Gastrocnemius medialis (tissue), 4 donors: ENCODE results near the gene FDPS.

Experiments used
- POLR2A ChIP-seq, 2 donors: fragments of 450-650 bp; IDR thresholded peaks; one replicate each; pipeline ENCODE4 v1.6.1; 2017; ENCODE audit warnings: antibody characterized with exemption in 2 of 2, mild to moderate bottlenecking in 2 of 2, moderate library complexity in 2 of 2
- TF ChIP-seq, protein P1 (sequence below), 5 experiments: fragments of 450-650 bp in 3 of 5; fragments of 200-600 bp in 2 of 5; sonication (generic) in 2 of 5; IDR thresholded peaks in 4 of 5; conservative IDR thresholded peaks in 1 of 5; 1 replicate in 4 of 5; 2 replicates in 1 of 5; pipeline ENCODE4 v1.5.1; 2016 to 2019; ENCODE audit warnings: antibody characterized with exemption in 5 of 5, mild to moderate bottlenecking in 3 of 5, moderate library complexity in 3 of 5

DNA sequence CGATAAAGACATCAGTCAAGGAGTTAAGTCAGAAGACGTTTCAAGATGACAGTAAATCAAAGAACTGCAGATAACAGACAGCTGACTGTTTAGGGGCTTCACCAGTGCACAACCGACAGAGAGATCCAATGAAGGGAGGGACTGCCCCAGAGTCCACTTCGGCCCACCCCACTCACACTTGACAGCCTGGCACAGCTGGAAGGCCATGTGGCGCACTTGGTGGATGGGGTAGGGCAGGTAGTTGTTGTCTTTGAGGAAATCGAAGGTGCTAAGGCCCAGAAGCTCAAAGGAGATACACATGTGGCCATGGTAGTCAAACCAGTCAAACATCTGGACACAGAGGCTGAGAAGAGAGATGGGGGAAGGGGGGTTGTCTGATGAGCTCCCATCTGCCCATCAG, 42.1 kb upstream of the FDPS start:
- TF ChIP-seq, protein P1, sequence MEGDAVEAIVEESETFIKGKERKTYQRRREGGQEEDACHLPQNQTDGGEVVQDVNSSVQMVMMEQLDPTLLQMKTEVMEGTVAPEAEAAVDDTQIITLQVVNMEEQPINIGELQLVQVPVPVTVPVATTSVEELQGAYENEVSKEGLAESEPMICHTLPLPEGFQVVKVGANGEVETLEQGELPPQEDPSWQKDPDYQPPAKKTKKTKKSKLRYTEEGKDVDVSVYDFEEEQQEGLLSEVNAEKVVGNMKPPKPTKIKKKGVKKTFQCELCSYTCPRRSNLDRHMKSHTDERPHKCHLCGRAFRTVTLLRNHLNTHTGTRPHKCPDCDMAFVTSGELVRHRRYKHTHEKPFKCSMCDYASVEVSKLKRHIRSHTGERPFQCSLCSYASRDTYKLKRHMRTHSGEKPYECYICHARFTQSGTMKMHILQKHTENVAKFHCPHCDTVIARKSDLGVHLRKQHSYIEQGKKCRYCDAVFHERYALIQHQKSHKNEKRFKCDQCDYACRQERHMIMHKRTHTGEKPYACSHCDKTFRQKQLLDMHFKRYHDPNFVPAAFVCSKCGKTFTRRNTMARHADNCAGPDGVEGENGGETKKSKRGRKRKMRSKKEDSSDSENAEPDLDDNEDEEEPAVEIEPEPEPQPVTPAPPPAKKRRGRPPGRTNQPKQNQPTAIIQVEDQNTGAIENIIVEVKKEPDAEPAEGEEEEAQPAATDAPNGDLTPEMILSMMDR (IDR thresholded peaks at IDR 0.05 in 4 of 5, conservative IDR thresholded peaks at IDR 0.05 in 1 of 5) = no peak
- TF ChIP-seq POLR2A (IDR thresholded peaks at IDR 0.05) = no peak
